Activated CD4-positive, alpha-beta T cell treated with anti-CD3 and anti-CD28 coated beads, Interleukin-2, Interleukin-4, amounts not matched to agents 100 ng/mL and 50 ng/mL, durations not matched to agents 16 hours and 8 hours (primary cell): ENCODE data around the gene RXRG.
A peak's percentile ranks its signal among the peaks of the same experiment; 100 is the strongest.
"Not testable (repeated sequence)": the region's sequence is repeated elsewhere in the genome, so short reads cannot be mapped to it uniquely, and the experiment has no call there.

Experiments used
- DNase-seq: peaks from one replicate; pipeline ENCODE4 v3.0.0-alpha.2; 2020; ENCODE audit warnings: low spot score

RXRG gene

GRCh38 chr1:165444897-165445370 is at the start of gene RXRG:
TSS of gene RXRG (minus strand) at chr1:165445126. CDS start at chr1:165444893, 233 bp downstream.
- no peak for DNase-seq

- DNase-seq: no peak
Observed at GRCh38 chr1:165492845-165493373, 48.0 kb upstream of the RXRG start.

GRCh38 chr1:165490175-165490574 is 45.2 kb upstream of the RXRG start:
- DNase-seq: no peak

GRCh38 chr1:165487921-165488320 is 43.0 kb upstream of the RXRG start:
- no peak for DNase-seq

GRCh38 chr1:165486663-165487062 is 41.7 kb upstream of the RXRG start:
- DNase-seq: peak; percentile 39

- DNase-seq: no peak
Observed at GRCh38 chr1:165485716-165486115, 40.8 kb upstream of the RXRG start.

- DNase-seq: no peak
Observed at GRCh38 chr1:165484532-165484931, 39.6 kb upstream of the RXRG start.

GRCh38 chr1:165483412-165483811 is 38.5 kb upstream of the RXRG start:
- no peak for DNase-seq

- DNase-seq: peak; percentile 16
Observed at GRCh38 chr1:165481820-165482532, 37.0 kb upstream of the RXRG start.

- DNase-seq: no peak
Observed at GRCh38 chr1:165476776-165477175, 31.9 kb upstream of the RXRG start.

- DNase-seq: no peak
Observed at GRCh38 chr1:165474196-165474595, 29.3 kb upstream of the RXRG start.

GRCh38 chr1:165473081-165473480 is 28.2 kb upstream of the RXRG start:
- no peak for DNase-seq

GRCh38 chr1:165468726-165469249 is 23.9 kb upstream of the RXRG start:
- DNase-seq: no peak

GRCh38 chr1:165468253-165468652 is 23.3 kb upstream of the RXRG start:
- no peak for DNase-seq

GRCh38 chr1:165467706-165468105 is 22.8 kb upstream of the RXRG start:
- no peak for DNase-seq

GRCh38 chr1:165463978-165464377 is 19.1 kb upstream of the RXRG start:
- DNase-seq: no peak

- DNase-seq: not testable (repeated sequence)
Observed at GRCh38 chr1:165459683-165460082, 14.8 kb upstream of the RXRG start.

GRCh38 chr1:165456861-165457260 is 11.9 kb upstream of the RXRG start:
- DNase-seq: no peak

GRCh38 chr1:165456114-165456513 is 11.2 kb upstream of the RXRG start:
- DNase-seq: no peak

- DNase-seq: no peak
Observed at GRCh38 chr1:165455111-165455510, 10.2 kb upstream of the RXRG start.

- no peak for DNase-seq
Observed at GRCh38 chr1:165454091-165454610, 9.2 kb upstream of the RXRG start.

GRCh38 chr1:165452336-165453130 is 7.6 kb upstream of the RXRG start:
- no peak for DNase-seq

- DNase-seq: no peak
Observed at GRCh38 chr1:165451691-165452090, 6.8 kb upstream of the RXRG start.
